Measurements from ENCODE around the gene GALR3.
"Not testable (repeated sequence)": the region's sequence is repeated elsewhere in the genome, so short reads cannot be mapped to it uniquely, and the experiment has no call there.

DNA sequence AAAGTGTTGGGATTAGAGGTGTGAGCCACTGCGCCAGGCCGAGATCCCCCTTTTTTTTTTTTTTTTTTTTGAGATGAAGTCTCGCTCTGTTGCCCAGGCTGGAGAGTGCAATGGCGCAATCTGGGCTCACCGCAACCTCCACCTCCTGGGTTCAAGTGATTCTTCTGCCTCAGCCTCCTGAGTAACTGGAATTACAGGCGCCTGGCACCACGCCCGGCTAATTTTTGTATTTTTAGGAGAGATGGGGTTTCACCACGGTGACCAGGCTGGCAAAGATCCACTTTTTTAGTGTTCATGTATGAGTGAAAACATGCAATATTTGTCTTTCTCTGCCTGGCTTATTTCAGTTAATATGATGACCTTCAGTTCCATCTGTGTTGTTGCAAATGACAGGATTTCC is 23.2 kb upstream of the GALR3 start:
- TF ChIP-seq POLR2A, POLR2AphosphoS5 (IDR thresholded peaks at IDR 0.05): not testable (repeated sequence)
- TF ChIP-seq, protein P1, sequence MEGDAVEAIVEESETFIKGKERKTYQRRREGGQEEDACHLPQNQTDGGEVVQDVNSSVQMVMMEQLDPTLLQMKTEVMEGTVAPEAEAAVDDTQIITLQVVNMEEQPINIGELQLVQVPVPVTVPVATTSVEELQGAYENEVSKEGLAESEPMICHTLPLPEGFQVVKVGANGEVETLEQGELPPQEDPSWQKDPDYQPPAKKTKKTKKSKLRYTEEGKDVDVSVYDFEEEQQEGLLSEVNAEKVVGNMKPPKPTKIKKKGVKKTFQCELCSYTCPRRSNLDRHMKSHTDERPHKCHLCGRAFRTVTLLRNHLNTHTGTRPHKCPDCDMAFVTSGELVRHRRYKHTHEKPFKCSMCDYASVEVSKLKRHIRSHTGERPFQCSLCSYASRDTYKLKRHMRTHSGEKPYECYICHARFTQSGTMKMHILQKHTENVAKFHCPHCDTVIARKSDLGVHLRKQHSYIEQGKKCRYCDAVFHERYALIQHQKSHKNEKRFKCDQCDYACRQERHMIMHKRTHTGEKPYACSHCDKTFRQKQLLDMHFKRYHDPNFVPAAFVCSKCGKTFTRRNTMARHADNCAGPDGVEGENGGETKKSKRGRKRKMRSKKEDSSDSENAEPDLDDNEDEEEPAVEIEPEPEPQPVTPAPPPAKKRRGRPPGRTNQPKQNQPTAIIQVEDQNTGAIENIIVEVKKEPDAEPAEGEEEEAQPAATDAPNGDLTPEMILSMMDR (IDR thresholded peaks at IDR 0.05), result not testable (repeated sequence)
